Measurements from ENCODE around the gene MEGF8. TPM values are rescaled to one million over a fixed set of nuclear protein-coding genes. Genes with fewer than 3 reads are reported as not detected.

MEGF8 gene
- total and polyA plus RNA-seq, 9 of the 15 experiments (the other 6 are each of a cell fraction or from before 2014, with no cell fraction given) = 0.28 to 13.1 (median 3.0) TPM

DNA sequence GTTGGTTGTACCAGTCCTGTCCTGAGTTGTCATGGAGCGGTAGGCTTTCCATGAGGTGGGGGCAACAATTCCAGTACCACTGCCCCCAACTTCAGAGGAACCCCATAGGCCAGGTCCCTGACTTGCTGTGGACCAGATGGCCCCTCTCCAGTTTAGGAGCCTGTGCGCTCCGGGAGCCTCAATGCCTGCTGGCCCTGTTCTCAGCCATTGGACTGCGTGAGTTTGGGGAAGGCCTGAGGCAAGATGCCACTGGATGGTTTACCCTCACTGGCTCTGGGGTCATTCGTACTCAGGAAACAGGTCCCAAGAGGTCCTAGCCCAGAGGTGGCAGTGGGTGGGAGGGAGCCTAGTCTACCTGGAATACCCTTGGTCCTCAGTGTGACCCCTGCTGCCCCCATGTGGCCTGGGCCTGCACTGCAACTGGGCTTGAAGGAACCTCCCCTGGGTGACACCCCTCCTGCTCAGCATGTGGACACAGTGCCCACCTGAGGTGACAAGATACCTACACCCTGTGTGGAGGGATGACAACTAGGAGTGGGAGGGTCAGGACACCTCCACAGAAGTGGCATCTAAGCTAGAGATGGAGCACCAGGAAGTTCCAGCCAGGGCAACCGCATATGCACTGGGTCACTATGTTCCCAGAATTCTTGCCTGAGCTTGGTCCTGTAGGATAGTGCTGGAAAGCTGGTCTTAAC, 29.5 kb upstream of the MEGF8 start (continued):
- TF ChIP-seq, protein P1, sequence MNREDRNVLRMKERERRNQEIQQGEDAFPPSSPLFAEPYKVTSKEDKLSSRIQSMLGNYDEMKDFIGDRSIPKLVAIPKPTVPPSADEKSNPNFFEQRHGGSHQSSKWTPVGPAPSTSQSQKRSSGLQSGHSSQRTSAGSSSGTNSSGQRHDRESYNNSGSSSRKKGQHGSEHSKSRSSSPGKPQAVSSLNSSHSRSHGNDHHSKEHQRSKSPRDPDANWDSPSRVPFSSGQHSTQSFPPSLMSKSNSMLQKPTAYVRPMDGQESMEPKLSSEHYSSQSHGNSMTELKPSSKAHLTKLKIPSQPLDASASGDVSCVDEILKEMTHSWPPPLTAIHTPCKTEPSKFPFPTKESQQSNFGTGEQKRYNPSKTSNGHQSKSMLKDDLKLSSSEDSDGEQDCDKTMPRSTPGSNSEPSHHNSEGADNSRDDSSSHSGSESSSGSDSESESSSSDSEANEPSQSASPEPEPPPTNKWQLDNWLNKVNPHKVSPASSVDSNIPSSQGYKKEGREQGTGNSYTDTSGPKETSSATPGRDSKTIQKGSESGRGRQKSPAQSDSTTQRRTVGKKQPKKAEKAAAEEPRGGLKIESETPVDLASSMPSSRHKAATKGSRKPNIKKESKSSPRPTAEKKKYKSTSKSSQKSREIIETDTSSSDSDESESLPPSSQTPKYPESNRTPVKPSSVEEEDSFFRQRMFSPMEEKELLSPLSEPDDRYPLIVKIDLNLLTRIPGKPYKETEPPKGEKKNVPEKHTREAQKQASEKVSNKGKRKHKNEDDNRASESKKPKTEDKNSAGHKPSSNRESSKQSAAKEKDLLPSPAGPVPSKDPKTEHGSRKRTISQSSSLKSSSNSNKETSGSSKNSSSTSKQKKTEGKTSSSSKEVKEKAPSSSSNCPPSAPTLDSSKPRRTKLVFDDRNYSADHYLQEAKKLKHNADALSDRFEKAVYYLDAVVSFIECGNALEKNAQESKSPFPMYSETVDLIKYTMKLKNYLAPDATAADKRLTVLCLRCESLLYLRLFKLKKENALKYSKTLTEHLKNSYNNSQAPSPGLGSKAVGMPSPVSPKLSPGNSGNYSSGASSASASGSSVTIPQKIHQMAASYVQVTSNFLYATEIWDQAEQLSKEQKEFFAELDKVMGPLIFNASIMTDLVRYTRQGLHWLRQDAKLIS (CRISPR knock-in tag; IDR thresholded peaks at IDR 0.05) = no peak
- TF ChIP-seq ZKSCAN8 (CRISPR knock-in tag; IDR thresholded peaks at IDR 0.05) (no peak), ATF7 (IDR thresholded peaks at IDR 0.05) (peak; percentile 39; the same call in 1 of the 2 replicates), BRD4 (IDR thresholded peaks at IDR 0.05) (no peak), STAG1 (CRISPR knock-in tag; IDR thresholded peaks at IDR 0.05; ENCODE audit: borderline replicate concordance) (peak; percentile 38; the same call in 1 of the 2 replicates), NR2C2 (CRISPR knock-in tag; IDR thresholded peaks at IDR 0.05) (no peak), NR2C2 (tag; IDR thresholded peaks at IDR 0.05) (no peak), TOE1 (IDR thresholded peaks at IDR 0.05; ENCODE audit: borderline replicate concordance) (no peak), TOE1 (CRISPR knock-in tag; IDR thresholded peaks at IDR 0.05; ENCODE audit: borderline replicate concordance, low read depth) (no peak), KLF13 (tag; IDR thresholded peaks at IDR 0.05; ENCODE audit: borderline replicate concordance, low read depth) (no peak), ZNF583 (CRISPR knock-in tag; IDR thresholded peaks at IDR 0.05) (no peak), FOXM1 (IDR thresholded peaks at IDR 0.05; ENCODE audit: low read depth) (no peak), FOXM1 (CRISPR knock-in tag; IDR thresholded peaks at IDR 0.05; ENCODE audit: low read depth) (no peak), ZFP36 (IDR thresholded peaks at IDR 0.05; ENCODE audit: low read depth, low read length, partially characterized antibody) (no peak), RBM17 (IDR thresholded peaks at IDR 0.05; ENCODE audit: borderline replicate concordance, low read depth, low read length) (no peak)
- TF ChIP-seq, protein P2, sequence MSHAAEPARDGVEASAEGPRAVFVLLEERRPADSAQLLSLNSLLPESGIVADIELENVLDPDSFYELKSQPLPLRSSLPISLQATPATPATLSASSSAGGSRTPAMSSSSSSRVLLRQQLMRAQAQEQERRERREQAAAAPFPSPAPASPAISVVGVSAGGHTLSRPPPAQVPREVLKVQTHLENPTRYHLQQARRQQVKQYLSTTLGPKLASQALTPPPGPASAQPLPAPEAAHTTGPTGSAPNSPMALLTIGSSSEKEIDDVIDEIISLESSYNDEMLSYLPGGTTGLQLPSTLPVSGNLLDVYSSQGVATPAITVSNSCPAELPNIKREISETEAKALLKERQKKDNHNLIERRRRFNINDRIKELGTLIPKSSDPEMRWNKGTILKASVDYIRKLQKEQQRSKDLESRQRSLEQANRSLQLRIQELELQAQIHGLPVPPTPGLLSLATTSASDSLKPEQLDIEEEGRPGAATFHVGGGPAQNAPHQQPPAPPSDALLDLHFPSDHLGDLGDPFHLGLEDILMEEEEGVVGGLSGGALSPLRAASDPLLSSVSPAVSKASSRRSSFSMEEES (CRISPR knock-in tag; IDR thresholded peaks at IDR 0.05) = no peak
- TF ChIP-seq, protein P3, sequence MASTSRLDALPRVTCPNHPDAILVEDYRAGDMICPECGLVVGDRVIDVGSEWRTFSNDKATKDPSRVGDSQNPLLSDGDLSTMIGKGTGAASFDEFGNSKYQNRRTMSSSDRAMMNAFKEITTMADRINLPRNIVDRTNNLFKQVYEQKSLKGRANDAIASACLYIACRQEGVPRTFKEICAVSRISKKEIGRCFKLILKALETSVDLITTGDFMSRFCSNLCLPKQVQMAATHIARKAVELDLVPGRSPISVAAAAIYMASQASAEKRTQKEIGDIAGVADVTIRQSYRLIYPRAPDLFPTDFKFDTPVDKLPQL (IDR thresholded peaks at IDR 0.05; ENCODE audit: extremely low read depth, insufficient read length) = no peak
- TF ChIP-seq, protein P4, sequence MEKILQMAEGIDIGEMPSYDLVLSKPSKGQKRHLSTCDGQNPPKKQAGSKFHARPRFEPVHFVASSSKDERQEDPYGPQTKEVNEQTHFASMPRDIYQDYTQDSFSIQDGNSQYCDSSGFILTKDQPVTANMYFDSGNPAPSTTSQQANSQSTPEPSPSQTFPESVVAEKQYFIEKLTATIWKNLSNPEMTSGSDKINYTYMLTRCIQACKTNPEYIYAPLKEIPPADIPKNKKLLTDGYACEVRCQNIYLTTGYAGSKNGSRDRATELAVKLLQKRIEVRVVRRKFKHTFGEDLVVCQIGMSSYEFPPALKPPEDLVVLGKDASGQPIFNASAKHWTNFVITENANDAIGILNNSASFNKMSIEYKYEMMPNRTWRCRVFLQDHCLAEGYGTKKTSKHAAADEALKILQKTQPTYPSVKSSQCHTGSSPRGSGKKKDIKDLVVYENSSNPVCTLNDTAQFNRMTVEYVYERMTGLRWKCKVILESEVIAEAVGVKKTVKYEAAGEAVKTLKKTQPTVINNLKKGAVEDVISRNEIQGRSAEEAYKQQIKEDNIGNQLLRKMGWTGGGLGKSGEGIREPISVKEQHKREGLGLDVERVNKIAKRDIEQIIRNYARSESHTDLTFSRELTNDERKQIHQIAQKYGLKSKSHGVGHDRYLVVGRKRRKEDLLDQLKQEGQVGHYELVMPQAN (IDR thresholded peaks at IDR 0.05; ENCODE audit: borderline replicate concordance) = no peak
- TF ChIP-seq, protein P5, sequence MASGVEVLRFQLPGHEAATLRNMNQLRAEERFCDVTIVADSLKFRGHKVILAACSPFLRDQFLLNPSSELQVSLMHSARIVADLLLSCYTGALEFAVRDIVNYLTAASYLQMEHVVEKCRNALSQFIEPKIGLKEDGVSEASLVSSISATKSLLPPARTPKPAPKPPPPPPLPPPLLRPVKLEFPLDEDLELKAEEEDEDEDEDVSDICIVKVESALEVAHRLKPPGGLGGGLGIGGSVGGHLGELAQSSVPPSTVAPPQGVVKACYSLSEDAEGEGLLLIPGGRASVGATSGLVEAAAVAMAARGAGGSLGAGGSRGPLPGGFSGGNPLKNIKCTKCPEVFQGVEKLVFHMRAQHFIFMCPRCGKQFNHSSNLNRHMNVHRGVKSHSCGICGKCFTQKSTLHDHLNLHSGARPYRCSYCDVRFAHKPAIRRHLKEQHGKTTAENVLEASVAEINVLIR (CRISPR knock-in tag; IDR thresholded peaks at IDR 0.05) = no peak

Data from K562 (cell line).